ENCODE data around the gene RASA3.

The RASA3 gene

DNA sequence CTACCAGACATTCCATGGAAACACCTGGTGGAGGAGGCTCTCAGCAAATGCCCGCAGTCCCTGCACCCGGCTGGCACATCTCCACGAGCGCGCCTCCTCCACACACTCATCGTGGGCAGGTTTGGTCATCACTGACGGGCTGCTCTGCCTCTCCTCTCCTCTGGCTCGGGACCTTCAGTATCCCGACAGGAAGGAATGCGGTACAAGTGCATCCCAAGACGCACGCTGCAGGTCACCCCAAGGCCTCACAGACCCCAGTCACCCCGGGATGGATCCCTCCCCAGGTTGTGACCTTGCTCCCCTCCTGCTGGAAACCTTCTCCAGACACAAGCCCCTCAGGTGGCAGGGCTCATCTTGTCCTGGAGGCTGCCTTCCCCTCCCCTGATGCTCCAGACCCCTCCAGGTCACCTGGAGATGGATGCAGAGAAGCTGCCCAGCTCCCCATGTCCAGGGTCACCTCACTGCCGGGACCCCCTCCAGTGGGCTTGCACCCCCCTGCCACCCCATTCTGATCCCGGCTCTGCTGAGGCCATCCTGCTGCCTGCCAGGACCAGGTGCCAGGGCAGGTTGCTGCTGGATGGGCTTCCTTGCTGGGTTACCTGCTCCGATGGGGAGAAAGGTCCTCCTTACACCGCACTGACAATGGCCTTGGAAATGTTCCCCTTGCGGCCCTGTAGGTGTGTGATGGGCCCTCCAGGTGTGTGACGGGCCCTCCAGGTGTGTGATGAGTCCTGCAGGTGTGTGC, 188.4 kb downstream of the RASA3 start:
- Histone ChIP-seq H3K9ac (ENCODE audit: low read length) (no peak overlapping the region), H3K4me3 (ENCODE audit: low read length) (no peak overlapping the region), H3K36me3 (replicated peaks; ENCODE audit: insufficient read depth, low read length) (no peaks in the 10 kb centered on the region), H3K9me3 (replicated peaks; ENCODE audit: insufficient read depth, low read length) (no peaks in the 10 kb centered on the region), H3K4me2 (ENCODE audit: low read depth, low read length) (no peak overlapping the region), H2AFZ (ENCODE audit: low read length) (no peak overlapping the region), H3K79me2 (ENCODE audit: low read length) (no peaks in the 10 kb centered on the region), H3K27ac (ENCODE audit: low read length) (no peak overlapping the region), H3K9me2 (replicated peaks; ENCODE audit: insufficient read depth, low read length) (no peaks in the 10 kb centered on the region), H3F3A (ENCODE audit: insufficient read depth, low read length) (no peaks in the 10 kb centered on the region), H4K20me1 (ENCODE audit: insufficient read depth, low read length) (no peaks in the 10 kb centered on the region), H3K27me3 (replicated peaks; ENCODE audit: insufficient read depth, low read length) (no peaks in the 10 kb centered on the region), H3K4me1 (ENCODE audit: low read length) (no peaks in the 10 kb centered on the region)
- DNase-seq, result no peak
- TF ChIP-seq EZH2 (optimal IDR thresholded peaks at IDR 0.05; ENCODE audit: low read depth, low read length), result no peak
- no peak for TF ChIP-seq CTCF (IDR thresholded peaks at IDR 0.05; ENCODE audit: low read length)
- no peak for TF ChIP-seq EZH2phosphoT487 (IDR thresholded peaks at IDR 0.05; ENCODE audit: low read length)

- H3K4me3 ChIP-seq (ENCODE audit: low read length), result no peak overlapping the region
- no peaks in the 10 kb centered on the region for H4K20me1 ChIP-seq (ENCODE audit: insufficient read depth, low read length)
Measured at GRCh38 chr13:113942591-113943103, 189.8 kb downstream of the RASA3 start.

DNA sequence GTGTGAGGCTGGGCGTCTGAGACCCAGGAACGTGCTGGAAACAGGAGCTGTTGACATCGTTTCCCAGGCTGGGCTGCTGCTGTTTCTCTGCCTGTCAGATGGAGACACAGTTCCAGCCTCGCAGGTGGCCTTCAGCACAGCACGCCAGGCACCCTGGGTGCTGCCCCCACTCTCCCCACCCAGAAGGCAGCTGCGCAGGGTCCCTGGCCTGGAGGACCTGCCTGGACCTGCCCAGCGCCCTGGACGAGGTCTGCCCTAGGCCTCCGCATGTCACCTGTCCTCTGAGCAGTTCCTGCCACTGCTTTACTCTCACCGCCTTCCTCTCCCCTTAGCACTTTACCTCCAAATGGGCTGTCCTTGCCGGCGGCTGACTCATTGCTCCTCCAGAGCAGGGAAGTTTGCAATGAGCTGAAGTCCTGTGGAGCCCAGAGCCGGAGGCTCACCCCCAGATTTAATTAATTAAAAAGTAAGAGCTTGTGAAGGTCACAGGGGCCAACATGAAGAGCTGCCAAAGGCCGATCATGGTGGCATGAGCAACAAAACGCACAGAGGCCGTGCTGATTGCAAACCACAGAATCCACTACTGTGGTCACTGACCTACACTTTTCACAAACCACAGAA, 190.7 kb downstream of the RASA3 start:
- H3K4me3 ChIP-seq (ENCODE audit: low read length), result no peak overlapping the region
- H3K9ac ChIP-seq (ENCODE audit: low read length), result no peak overlapping the region
- TF ChIP-seq CTCF (IDR thresholded peaks at IDR 0.05; ENCODE audit: low read length), result no peak
- TF ChIP-seq EZH2phosphoT487 (IDR thresholded peaks at IDR 0.05; ENCODE audit: low read length), result no peak
- TF ChIP-seq EZH2 (optimal IDR thresholded peaks at IDR 0.05; ENCODE audit: low read depth, low read length), result no peak
- no peaks in the 10 kb centered on the region for H3K9me2 ChIP-seq (replicated peaks; ENCODE audit: insufficient read depth, low read length)
- H2AFZ ChIP-seq (ENCODE audit: low read length), result no peak overlapping the region
- H3K4me1 ChIP-seq (ENCODE audit: low read length), result no peaks in the 10 kb centered on the region
- H3K79me2 ChIP-seq (ENCODE audit: low read length), result no peaks in the 10 kb centered on the region
- H3K9me3 ChIP-seq (replicated peaks; ENCODE audit: insufficient read depth, low read length), result no peaks in the 10 kb centered on the region
- H4K20me1 ChIP-seq (ENCODE audit: insufficient read depth, low read length), result no peaks in the 10 kb centered on the region
- no peak for DNase-seq
- no peaks in the 10 kb centered on the region for H3F3A ChIP-seq (ENCODE audit: insufficient read depth, low read length)
- no peak overlapping the region for H3K4me2 ChIP-seq (ENCODE audit: low read depth, low read length)
- no peaks in the 10 kb centered on the region for H3K27me3 ChIP-seq (replicated peaks; ENCODE audit: insufficient read depth, low read length)
- H3K36me3 ChIP-seq (replicated peaks; ENCODE audit: insufficient read depth, low read length), result no peaks in the 10 kb centered on the region
- H3K27ac ChIP-seq (ENCODE audit: low read length), result no peak overlapping the region

More at GRCh38 chr13:113942591-113943103, 189.8 kb downstream of the RASA3 start:
- no peak overlapping the region for H2AFZ ChIP-seq (ENCODE audit: low read length)
- no peaks in the 10 kb centered on the region for H3F3A ChIP-seq (ENCODE audit: insufficient read depth, low read length)
- H3K9ac ChIP-seq (ENCODE audit: low read length), result no peak overlapping the region
- no peaks in the 10 kb centered on the region for H3K27me3 ChIP-seq (replicated peaks; ENCODE audit: insufficient read depth, low read length)
- no peak overlapping the region for H3K27ac ChIP-seq (ENCODE audit: low read length)
- DNase-seq, result no peak
- TF ChIP-seq EZH2 (optimal IDR thresholded peaks at IDR 0.05; ENCODE audit: low read depth, low read length) (no peak), EZH2phosphoT487 (IDR thresholded peaks at IDR 0.05; ENCODE audit: low read length) (no peak), CTCF (IDR thresholded peaks at IDR 0.05; ENCODE audit: low read length) (no peak)
- H3K9me3 ChIP-seq (replicated peaks; ENCODE audit: insufficient read depth, low read length), result no peaks in the 10 kb centered on the region
- H3K4me2 ChIP-seq (ENCODE audit: low read depth, low read length), result no peak overlapping the region
- no peaks in the 10 kb centered on the region for H3K36me3 ChIP-seq (replicated peaks; ENCODE audit: insufficient read depth, low read length)
- no peaks in the 10 kb centered on the region for H3K79me2 ChIP-seq (ENCODE audit: low read length)
- no peaks in the 10 kb centered on the region for H3K9me2 ChIP-seq (replicated peaks; ENCODE audit: insufficient read depth, low read length)
- no peaks in the 10 kb centered on the region for H3K4me1 ChIP-seq (ENCODE audit: low read length)

Data from MM.1S (cell line).